Midbrain (tissue), 1 donor: ENCODE measurements around the gene DGKB.

Experiments
- DNase-seq: peaks from one replicate; lab custom pipeline; 2025; lab: John Stamatoyannopoulos, UW

DGKB gene

GRCh38 chr7:14124716-14125115 lies 777.8 kb downstream of the DGKB start:
- DNase-seq = no peak

GRCh38 chr7:14123923-14124322 lies 778.6 kb downstream of the DGKB start:
- DNase-seq = no peak

- no peak for DNase-seq
These were observed 786.9 kb downstream of the DGKB start for GRCh38 chr7:14115701-14116100.

- no peak for DNase-seq
These were observed 797.7 kb downstream of the DGKB start for GRCh38 chr7:14104861-14105260.

- DNase-seq = no peak
These were observed 806.4 kb downstream of the DGKB start for GRCh38 chr7:14096159-14096558.

GRCh38 chr7:14095233-14095950 lies 807.2 kb downstream of the DGKB start:
- no peak for DNase-seq
